Stomach (tissue), 9 donors: ENCODE measurements around the gene PFDN2. TPM values are rescaled to one million over a fixed set of nuclear protein-coding genes. Genes with fewer than 3 reads are reported as not detected.

Source experiments
- DNase-seq, 2 donors: peaks; one replicate each; pipeline versions ENCODE4 v3.0.0 to v3.0.0-alpha.2; 2013 to 2019
- H3K27ac ChIP-seq, 5 donors: fragments of 200-600 bp in 4 of 5; sonication (generic) in 4 of 5; one replicate each; pipeline ENCODE4 v1.5.1; 2013 to 2019; ENCODE audit warnings: mild to moderate bottlenecking in 1 of 5, moderate library complexity in 1 of 5
- H3K27me3 ChIP-seq, 3 donors: fragments of 200-600 bp; sonication (generic); one replicate each; pipeline ENCODE4 v1.5.1; 2017 to 2019; ENCODE audit warnings: mixed run types in 1 of 3
- H3K36me3 ChIP-seq, 4 donors: fragments of 200-600 bp; sonication (generic); 1 replicate in 3 of 4; 2 replicates in 1 of 4; pipeline ENCODE4 v1.5.1; 2016 to 2019
- H3K4me1 ChIP-seq, 4 donors: fragments of 200-600 bp; sonication (generic); one replicate each; pipeline ENCODE4 v1.5.1; 2016 to 2019
- H3K4me3 ChIP-seq, 4 donors: fragments of 200-600 bp; sonication (generic) in 3 of 4; one replicate each; pipeline ENCODE4 v1.5.1; 2016 to 2019; ENCODE audit warnings: mild to moderate bottlenecking in 1 of 4
- H3K9me3 ChIP-seq, 4 donors: fragments of 200-600 bp; sonication (generic); one replicate each; pipeline ENCODE4 v1.5.1; 2016 to 2019
- CTCF ChIP-seq, 7 experiments: fragments of 450-650 bp in 4 of 7; fragments of 200-600 bp in 3 of 7; sonication (generic) in 3 of 7; IDR thresholded peaks; one replicate each; pipeline ENCODE4 v1.5.1; 2016 to 2019; ENCODE audit warnings: antibody characterized with exemption in 7 of 7, control low read depth in 2 of 7, mild to moderate bottlenecking in 1 of 7
- EP300 ChIP-seq: sonication (generic); formaldehyde crosslinking; IDR thresholded peaks from one replicate; pipeline ENCODE4 v1.6.1; 2017; ENCODE audit warnings: antibody characterized with exemption
- POLR2A ChIP-seq, 4 donors: fragments of 450-650 bp; IDR thresholded peaks; one replicate each; pipeline ENCODE4 v1.6.1; 2016; ENCODE audit warnings: antibody characterized with exemption in 4 of 4, control low read depth in 2 of 4, mild to moderate bottlenecking in 1 of 4, moderate library complexity in 1 of 4
- POLR2AphosphoS5 ChIP-seq, 3 donors: sonication (generic); formaldehyde crosslinking; IDR thresholded peaks; one replicate each; pipeline ENCODE4 v1.6.1; 2016; ENCODE audit warnings: antibody characterized with exemption in 3 of 3
- WGBS, 5 donors: extraction: QIAGEN DNeasy Blood & Tissue Kit in 3 of 5; methylation state at CpG; one replicate each; pipeline versions ENCODE4 v1.1.5 to v1.1.7; 2013 to 2018; 5-methylcytosine and 5-hydroxymethylcytosine counted together
- intact Hi-C: fragments of 100-400 bp; cut with DNase I; formaldehyde crosslinking; loops from one replicate; pipeline ENCODE4 v1.15.1; 2023; ENCODE audit warnings: low total_unique reads
- polyA plus RNA-seq, 3 donors: library from polyadenylated mRNA; stranded (reverse); fragments of 200-250 nt; gene quantifications; one replicate each; pipeline ENCODE4 v1.2.3, GENCODE V29; 2013
- total RNA-seq, 5 donors: library from RNA; depleted of rRNA; stranded (reverse); fragments of >200 nt; gene quantifications; one replicate each; pipeline versions ENCODE4 v1.1.0 to v1.2.3, GENCODE V29; 2014 to 2016
- donor health status: healthy with polysubstance abuse.
- donor health status: Bipolar disorder and iron deficiency.
- donor health status: healthy.

PFDN2 gene
- total and polyA plus RNA-seq, 8 donors, result 11.6 to 166 (median 59.4) TPM; not detected in 2

GRCh38 chr1:161082996-161083747 is 34.7 kb downstream of the PFDN2 start:
- no peak for TF ChIP-seq POLR2A (IDR thresholded peaks at IDR 0.05)
- TF ChIP-seq POLR2AphosphoS5 (IDR thresholded peaks at IDR 0.05), result peak in 2 of 3 donors; percentile 88 to 93
- peaks cover 0 to 9% (median 0%) of the 10 kb centered on the region in 4 donors for H3K36me3 ChIP-seq
- DNase-seq, result peak; percentile 94 to 95
- WGBS, 5 donors, result 29 to 57% (median 34%) methylated on average over 6 to 8 of the region's 8 CpGs
- no peak overlapping the region for H3K4me3 ChIP-seq
- intact Hi-C loops, result no loop called here
- H3K27me3 ChIP-seq, result peaks cover 0 to 4% (median 0%) of the 10 kb centered on the region in 3 donors
- peaks cover 0 to 63% (median 38%) of the 10 kb centered on the region in 4 donors for H3K4me1 ChIP-seq
- H3K9me3 ChIP-seq, result no peaks in the 10 kb centered on the region
- peak overlapping the region; percentile 72 to 85 (median 76) for H3K27ac ChIP-seq

- Histone ChIP-seq H3K27ac (peak overlapping the region; percentile 72 to 85 (median 76)), H3K9me3 (no peaks in the 10 kb centered on the region), H3K36me3 (peaks cover 0 to 9% (median 0%) of the 10 kb centered on the region in 4 donors), H3K4me1 (peaks cover 0 to 58% (median 38%) of the 10 kb centered on the region in 4 donors), H3K4me3 (no peak overlapping the region), H3K27me3 (peaks cover 0 to 4% (median 0%) of the 10 kb centered on the region in 3 donors)
- TF ChIP-seq POLR2A (IDR thresholded peaks at IDR 0.05), result no peak
- TF ChIP-seq CTCF (IDR thresholded peaks at IDR 0.05), result no peak
- TF ChIP-seq POLR2AphosphoS5 (IDR thresholded peaks at IDR 0.05), result no peak
- TF ChIP-seq EP300, result no peak
- intact Hi-C loops, result no loop called here
- no peak for DNase-seq
- WGBS, 5 donors, result 69 to 84% (median 77%) methylated on average over 2 of the region's 2 CpGs
Observed at GRCh38 chr1:161082483-161082882, 35.4 kb downstream of the PFDN2 start.

- Histone ChIP-seq H3K36me3 (peaks cover 0 to 17% (median under 1%) of the 10 kb centered on the region in 4 donors), H3K27me3 (peaks cover 0 to 4% (median 0%) of the 10 kb centered on the region in 3 donors), H3K27ac (peak overlapping the region in 1 of 5 donors; percentile 17), H3K4me1 (peaks cover 0 to 48% (median 33%) of the 10 kb centered on the region in 4 donors), H3K9me3 (no peaks in the 10 kb centered on the region), H3K4me3 (no peak overlapping the region)
- TF ChIP-seq POLR2A (IDR thresholded peaks at IDR 0.05) (no peak), POLR2AphosphoS5 (IDR thresholded peaks at IDR 0.05) (no peak), CTCF (IDR thresholded peaks at IDR 0.05) (no peak), EP300 (no peak)
- DNase-seq, result no peak
- WGBS, 5 donors, result 74 to 96% (median 76%) methylated on average over 5 of the region's 5 CpGs
- intact Hi-C loops, result no loop called here
Observed at GRCh38 chr1:161081519-161081918, 36.3 kb downstream of the PFDN2 start.

- WGBS, 5 donors, result 73 to 84% (median 78%) methylated on average over 5 of the region's 5 CpGs
- peaks cover 0 to 42% (median 26%) of the 10 kb centered on the region in 4 donors for H3K4me1 ChIP-seq
- no peaks in the 10 kb centered on the region for H3K9me3 ChIP-seq
- intact Hi-C loops, result no loop called here
- H3K27me3 ChIP-seq, result peaks cover 0 to 4% (median 0%) of the 10 kb centered on the region in 3 donors
- H3K4me3 ChIP-seq, result no peak overlapping the region
- no peak for TF ChIP-seq CTCF (IDR thresholded peaks at IDR 0.05)
- TF ChIP-seq POLR2A (IDR thresholded peaks at IDR 0.05), result no peak
- TF ChIP-seq POLR2AphosphoS5 (IDR thresholded peaks at IDR 0.05), result no peak
- no peak for TF ChIP-seq EP300
- peaks cover 0 to 22% (median 4%) of the 10 kb centered on the region in 4 donors for H3K36me3 ChIP-seq
- no peak for DNase-seq
- H3K27ac ChIP-seq, result peak overlapping the region in 2 of 5 donors; percentile 4 to 17
Observed at GRCh38 chr1:161080441-161081405, 37.1 kb downstream of the PFDN2 start.
